Nephron progenitor cell (in vitro differentiated cells): ENCODE results near the gene C5orf15.

Experiments used
- DNase-seq: peaks from one replicate; pipeline ENCODE4 v3.0.0; 2021
- H3K27ac Mint-ChIP-seq: 2 replicates; pipeline ENCODE4 v1.8.0; 2021; ENCODE audit warnings: mild to moderate bottlenecking, moderate library complexity, mixed read lengths
- H3K27me3 Mint-ChIP-seq: 2 replicates; pipeline ENCODE4 v1.8.0; 2021; ENCODE audit warnings: mild to moderate bottlenecking, low read depth, mixed read lengths; ENCODE audit not compliant: poor library complexity
- H3K36me3 Mint-ChIP-seq: 2 replicates; pipeline ENCODE4 v1.8.0; 2021; ENCODE audit warnings: low read depth, mixed read lengths
- H3K4me1 Mint-ChIP-seq: 2 replicates; pipeline ENCODE4 v1.8.0; 2021; ENCODE audit warnings: mixed read lengths
- H3K4me3 Mint-ChIP-seq: 2 replicates; pipeline ENCODE4 v1.8.0; 2021; ENCODE audit warnings: mild to moderate bottlenecking, moderate library complexity, mixed read lengths
- H3K9me3 Mint-ChIP-seq: 2 replicates; pipeline ENCODE4 v1.8.0; 2021; ENCODE audit warnings: mild to moderate bottlenecking, moderate library complexity, mixed read lengths
- TF ChIP-seq, protein P1 (sequence below): fragments of 200-600 bp; sonication (generic); IDR thresholded peaks from 2 replicates; pipeline ENCODE4 v1.5.0; 2021; ENCODE audit warnings: antibody characterized with exemption

The C5orf15 gene

DNA sequence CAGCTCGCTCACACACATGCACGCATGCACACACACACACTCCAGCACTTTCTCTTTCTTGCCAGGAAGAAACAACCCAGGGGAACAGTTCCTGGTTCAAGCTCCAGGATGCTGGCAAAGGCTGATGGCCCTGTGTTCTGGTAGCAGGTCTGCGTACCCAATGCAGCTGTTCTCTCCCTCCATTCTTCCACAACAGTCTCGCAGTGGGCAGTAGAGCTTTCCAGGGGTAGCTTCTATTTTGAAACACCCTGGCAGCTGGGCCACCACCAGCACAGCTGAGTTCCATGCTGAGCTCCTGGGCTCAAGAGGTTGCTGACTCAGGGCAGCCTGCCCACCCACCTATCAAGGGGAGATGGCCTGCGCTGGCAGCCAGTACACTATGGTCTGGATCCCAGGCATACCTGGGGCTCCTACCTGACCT lies 31.7 kb upstream of the C5orf15 start:
- Mint-ChIP-seq H3K27me3 (no peaks in the 10 kb centered on the region), H3K9me3 (no peaks in the 10 kb centered on the region), H3K4me3 (no peak overlapping the region), H3K27ac (peak overlapping the region; percentile 79), H3K36me3 (peaks cover 14% of the 10 kb centered on the region), H3K4me1 (peaks cover 55% of the 10 kb centered on the region)
- no peak for DNase-seq
- TF ChIP-seq, protein P1, sequence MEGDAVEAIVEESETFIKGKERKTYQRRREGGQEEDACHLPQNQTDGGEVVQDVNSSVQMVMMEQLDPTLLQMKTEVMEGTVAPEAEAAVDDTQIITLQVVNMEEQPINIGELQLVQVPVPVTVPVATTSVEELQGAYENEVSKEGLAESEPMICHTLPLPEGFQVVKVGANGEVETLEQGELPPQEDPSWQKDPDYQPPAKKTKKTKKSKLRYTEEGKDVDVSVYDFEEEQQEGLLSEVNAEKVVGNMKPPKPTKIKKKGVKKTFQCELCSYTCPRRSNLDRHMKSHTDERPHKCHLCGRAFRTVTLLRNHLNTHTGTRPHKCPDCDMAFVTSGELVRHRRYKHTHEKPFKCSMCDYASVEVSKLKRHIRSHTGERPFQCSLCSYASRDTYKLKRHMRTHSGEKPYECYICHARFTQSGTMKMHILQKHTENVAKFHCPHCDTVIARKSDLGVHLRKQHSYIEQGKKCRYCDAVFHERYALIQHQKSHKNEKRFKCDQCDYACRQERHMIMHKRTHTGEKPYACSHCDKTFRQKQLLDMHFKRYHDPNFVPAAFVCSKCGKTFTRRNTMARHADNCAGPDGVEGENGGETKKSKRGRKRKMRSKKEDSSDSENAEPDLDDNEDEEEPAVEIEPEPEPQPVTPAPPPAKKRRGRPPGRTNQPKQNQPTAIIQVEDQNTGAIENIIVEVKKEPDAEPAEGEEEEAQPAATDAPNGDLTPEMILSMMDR: no peak

DNA sequence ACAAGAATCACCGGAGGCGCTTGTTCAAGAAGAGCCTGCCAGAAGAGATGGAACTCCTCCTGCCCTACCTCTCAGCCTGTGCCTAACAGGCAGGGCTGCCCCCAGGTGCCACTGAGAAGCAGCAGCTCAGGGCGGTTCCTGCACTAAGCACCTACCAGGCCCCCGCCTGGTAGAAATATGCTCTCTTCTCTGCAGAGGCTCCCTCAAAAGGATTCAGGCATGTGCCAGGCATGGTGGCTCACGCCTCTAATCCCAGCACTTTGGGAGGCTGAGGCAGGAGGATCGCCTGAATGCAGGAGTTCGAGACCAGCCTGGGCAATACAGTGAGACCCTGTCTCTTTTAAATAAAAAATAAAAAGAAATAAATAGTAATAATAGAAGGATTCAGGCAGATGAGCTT lies 30.4 kb upstream of the C5orf15 start:
- H3K4me1 Mint-ChIP-seq: peaks cover 68% of the 10 kb centered on the region
- peak overlapping the region; percentile 42 for H3K27ac Mint-ChIP-seq
- no peak overlapping the region for H3K4me3 Mint-ChIP-seq
- TF ChIP-seq, protein P1: no peak
- H3K27me3 Mint-ChIP-seq: no peaks in the 10 kb centered on the region
- H3K36me3 Mint-ChIP-seq: peaks cover 14% of the 10 kb centered on the region
- no peaks in the 10 kb centered on the region for H3K9me3 Mint-ChIP-seq
- no peak for DNase-seq

- peak overlapping the region; percentile 39 for H3K27ac Mint-ChIP-seq
- no peaks in the 10 kb centered on the region for H3K27me3 Mint-ChIP-seq
- DNase-seq: no peak
- H3K9me3 Mint-ChIP-seq: no peaks in the 10 kb centered on the region
- H3K4me1 Mint-ChIP-seq: peaks cover 66% of the 10 kb centered on the region
- no peak overlapping the region for H3K4me3 Mint-ChIP-seq
- TF ChIP-seq, protein P1: no peak
- H3K36me3 Mint-ChIP-seq: peaks cover 14% of the 10 kb centered on the region
These were observed 29.6 kb upstream of the C5orf15 start for GRCh38 chr5:133998042-133998441.

DNA sequence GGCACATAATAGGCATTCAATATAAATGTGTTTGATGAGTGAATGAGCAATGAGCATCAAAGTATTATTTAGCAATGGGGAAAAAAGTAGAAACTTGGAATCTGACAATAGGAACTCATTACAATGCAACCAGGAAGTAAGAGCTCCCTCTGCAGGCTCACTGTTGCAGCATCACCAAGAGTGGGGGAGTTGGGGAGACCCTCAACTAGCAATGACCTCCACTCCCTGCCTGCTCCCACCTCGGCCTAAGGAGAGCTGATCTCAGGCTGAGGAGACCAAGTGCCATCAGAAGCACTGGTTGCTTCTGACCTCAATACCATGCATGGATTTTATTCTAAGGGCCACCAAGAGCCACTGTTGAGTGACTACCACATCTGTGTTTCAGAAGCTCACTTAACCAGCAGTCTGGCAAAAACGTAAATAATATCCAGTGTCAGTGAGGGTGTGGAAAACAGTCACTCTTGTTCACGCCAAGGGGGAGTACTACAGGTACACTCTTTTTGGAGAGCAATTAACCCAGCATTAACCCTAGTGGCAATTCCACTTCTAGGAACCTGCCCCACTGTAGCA lies 28.3 kb upstream of the C5orf15 start:
- peaks cover 62% of the 10 kb centered on the region for H3K4me1 Mint-ChIP-seq
- H3K27me3 Mint-ChIP-seq: no peaks in the 10 kb centered on the region
- H3K4me3 Mint-ChIP-seq: no peak overlapping the region
- peak; percentile 39 for DNase-seq
- TF ChIP-seq, protein P1: peak; percentile 54
- H3K27ac Mint-ChIP-seq: no peak overlapping the region
- no peaks in the 10 kb centered on the region for H3K9me3 Mint-ChIP-seq
- H3K36me3 Mint-ChIP-seq: peaks cover 6% of the 10 kb centered on the region

DNA sequence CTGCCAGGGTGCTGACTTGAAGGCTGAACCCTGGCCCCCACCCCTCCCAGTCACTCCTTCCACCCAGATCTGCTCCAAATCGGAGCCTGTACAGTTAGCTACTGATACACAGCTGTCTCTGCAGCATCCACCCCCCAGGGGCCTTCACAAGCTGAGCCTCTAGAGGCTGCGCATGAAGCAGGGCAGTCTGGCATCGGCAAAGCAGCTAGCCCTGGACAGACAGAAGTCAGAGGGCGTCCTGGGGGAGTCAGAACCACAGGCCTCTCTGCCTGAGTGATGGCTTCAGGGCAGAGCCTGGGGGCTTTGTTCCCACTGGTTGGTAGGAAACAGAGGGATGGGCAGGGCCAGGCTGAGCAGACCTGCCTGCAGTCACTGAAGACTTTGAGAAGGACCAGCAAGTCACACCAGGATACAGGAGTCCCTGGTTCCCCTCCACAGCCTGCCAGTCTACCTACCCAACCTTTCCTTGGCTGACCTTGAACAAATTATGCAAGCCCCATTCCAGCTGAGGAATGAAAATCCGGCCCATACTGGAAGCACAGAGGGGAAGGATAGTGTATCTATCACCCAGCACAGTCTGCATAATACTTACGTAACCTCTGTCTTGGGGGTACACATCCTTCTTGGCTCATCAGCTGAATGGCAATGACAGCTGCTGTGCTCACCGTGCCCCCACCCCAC lies 27.6 kb upstream of the C5orf15 start:
- Mint-ChIP-seq H3K27ac (peak overlapping the region; percentile 50), H3K9me3 (no peaks in the 10 kb centered on the region), H3K27me3 (no peaks in the 10 kb centered on the region), H3K4me3 (no peak overlapping the region), H3K4me1 (peaks cover 59% of the 10 kb centered on the region), H3K36me3 (peaks cover 5% of the 10 kb centered on the region)
- DNase-seq: no peak
- TF ChIP-seq, protein P1: no peak

DNA sequence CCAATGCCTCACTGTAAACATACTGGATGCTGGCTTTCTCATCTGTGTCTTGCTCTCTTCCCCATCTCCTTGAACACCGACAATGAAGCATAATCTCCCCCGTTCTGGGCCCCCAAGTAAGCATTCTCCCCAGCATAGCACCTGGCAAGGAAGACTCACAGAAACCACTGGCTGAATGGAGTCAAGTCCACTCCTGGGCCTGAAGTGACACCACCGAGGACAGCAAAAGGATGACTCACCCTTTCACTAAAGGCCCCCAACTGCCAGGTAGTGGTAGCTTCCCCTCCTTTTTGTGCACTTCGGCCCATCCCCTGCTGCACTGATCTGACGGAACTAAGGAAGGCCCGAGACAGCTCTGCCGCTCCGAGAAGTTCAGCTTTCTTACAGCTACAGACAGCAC lies 26.9 kb upstream of the C5orf15 start:
- no peak for DNase-seq
- no peaks in the 10 kb centered on the region for H3K9me3 Mint-ChIP-seq
- TF ChIP-seq, protein P1: no peak
- H3K4me3 Mint-ChIP-seq: peak overlapping the region; percentile 24
- H3K36me3 Mint-ChIP-seq: peaks cover 10% of the 10 kb centered on the region
- H3K27me3 Mint-ChIP-seq: no peaks in the 10 kb centered on the region
- H3K4me1 Mint-ChIP-seq: peaks cover 59% of the 10 kb centered on the region
- peak overlapping the region; percentile 50 for H3K27ac Mint-ChIP-seq
